HG02943 (cell line): ENCODE data around the gene TRIM10.
"Not testable (repeated sequence)": the region's sequence is repeated elsewhere in the genome, so short reads cannot be mapped to it uniquely, and the experiment has no call there.

ENCODE experiments used
- ATAC-seq: cut with Tn5 transposase; IDR thresholded peaks from one replicate; pipeline ENCODE4 v1.9.1; 2021; ENCODE audit warnings: mild to moderate bottlenecking, low read depth, moderate library complexity; ENCODE audit not compliant: unreplicated experiment

Gene TRIM10

DNA sequence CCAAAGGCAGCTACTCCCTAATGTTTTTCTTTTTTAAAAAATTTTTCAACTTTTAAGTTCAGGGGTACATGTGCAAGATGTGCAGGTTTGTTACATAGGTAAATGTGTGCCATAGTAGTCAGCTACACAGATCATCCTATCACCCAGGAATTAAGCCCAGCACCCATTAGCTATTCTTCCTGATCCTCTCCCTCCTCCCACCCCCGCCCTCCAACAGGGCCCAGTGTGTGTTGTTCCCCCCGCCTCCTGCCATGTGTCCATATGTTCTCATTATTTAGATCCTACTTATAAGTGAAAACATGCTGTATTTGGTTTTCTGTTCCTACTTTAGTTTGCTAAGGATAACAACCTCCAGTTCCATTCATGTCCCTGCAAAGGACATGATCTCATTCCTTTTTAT lies 14.8 kb upstream of the TRIM10 start:
- ATAC-seq = no peak

DNA sequence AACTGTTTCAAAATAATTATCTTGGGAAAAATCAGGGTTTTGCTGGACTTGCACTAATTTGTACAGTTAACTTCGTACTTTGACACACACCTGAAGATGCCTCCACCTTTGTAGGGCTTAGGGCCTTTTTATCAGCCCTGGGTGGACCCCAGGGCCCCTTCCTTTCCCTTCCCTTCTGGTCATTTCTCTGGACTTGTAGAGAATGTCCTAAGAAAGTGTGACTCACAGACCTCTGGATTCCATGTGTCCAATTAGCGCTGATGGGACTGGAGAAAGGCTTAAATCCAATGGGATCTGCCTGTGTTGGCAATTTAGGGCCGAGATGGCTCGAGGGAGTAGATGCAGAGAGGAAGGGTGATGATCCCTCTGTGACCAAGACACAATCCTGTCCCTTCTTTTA lies 11.7 kb upstream of the TRIM10 start:
- ATAC-seq = no peak

- no peak for ATAC-seq
These were observed 10.9 kb upstream of the TRIM10 start for GRCh38 chr6:30171677-30172471.

- no peak for ATAC-seq
These were observed 8.9 kb upstream of the TRIM10 start for GRCh38 chr6:30169658-30170614.

DNA sequence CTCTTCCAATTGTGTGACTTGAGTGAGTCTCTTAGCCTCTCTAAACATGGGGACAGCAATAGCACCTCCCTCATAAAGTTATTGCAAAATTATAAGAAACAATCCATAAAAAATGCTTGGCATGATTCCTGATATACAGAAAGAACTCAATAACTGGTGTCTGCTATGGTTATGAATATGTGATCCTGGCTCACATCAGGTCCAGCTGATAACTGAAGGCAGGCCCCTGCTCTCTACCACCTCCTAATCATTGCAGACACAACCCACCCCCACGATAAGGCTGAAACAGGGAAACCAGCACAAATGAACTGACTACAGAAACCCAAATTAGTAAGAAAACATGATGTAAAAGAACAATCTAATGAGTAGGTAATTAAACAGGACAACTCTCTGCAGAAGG lies 7.7 kb upstream of the TRIM10 start:
- ATAC-seq = no peak

GRCh38 chr6:30167101-30167500 lies 6.1 kb upstream of the TRIM10 start:
- no peak for ATAC-seq

DNA sequence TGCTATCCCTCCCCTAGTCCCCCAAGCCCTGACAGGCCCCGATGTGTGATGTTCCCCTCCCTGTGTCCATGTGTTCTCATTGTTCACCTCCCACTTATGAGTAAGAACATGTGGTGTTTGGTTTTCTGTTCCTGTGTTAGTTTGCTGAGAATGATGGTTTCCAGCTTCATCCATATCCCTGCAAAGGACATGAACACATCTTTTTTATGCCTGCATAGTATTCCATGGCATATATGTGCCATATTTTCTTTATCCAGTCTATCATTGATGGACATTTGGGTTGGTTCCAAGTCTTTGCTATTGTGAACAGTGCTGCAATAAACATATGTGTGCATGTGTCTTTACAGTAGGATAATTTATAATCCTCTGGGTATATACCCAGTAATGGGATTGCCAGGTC lies 4.2 kb upstream of the TRIM10 start:
- ATAC-seq = not testable (repeated sequence)

DNA sequence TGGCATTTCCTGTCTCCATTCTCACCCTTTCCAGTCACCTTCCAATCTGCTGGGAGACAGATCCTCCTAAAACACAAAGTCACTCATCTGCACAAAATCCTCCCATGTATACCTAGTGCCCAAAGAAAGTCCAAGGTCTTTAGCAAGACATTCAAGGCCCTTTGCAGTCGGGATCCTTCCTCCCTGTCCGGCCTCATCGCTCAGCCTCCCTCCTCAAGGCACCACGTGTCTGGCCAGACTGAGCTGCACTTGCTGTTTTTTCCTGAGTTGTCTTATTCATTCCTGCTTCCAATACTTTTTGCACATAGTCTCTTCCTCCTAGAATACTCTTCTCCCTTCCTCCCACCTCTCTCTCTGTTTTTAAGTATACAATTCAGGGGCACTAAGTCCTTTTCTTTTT lies 3.7 kb upstream of the TRIM10 start:
- ATAC-seq = no peak

- ATAC-seq = no peak
These were observed 3.1 kb upstream of the TRIM10 start for GRCh38 chr6:30163918-30164654.

DNA sequence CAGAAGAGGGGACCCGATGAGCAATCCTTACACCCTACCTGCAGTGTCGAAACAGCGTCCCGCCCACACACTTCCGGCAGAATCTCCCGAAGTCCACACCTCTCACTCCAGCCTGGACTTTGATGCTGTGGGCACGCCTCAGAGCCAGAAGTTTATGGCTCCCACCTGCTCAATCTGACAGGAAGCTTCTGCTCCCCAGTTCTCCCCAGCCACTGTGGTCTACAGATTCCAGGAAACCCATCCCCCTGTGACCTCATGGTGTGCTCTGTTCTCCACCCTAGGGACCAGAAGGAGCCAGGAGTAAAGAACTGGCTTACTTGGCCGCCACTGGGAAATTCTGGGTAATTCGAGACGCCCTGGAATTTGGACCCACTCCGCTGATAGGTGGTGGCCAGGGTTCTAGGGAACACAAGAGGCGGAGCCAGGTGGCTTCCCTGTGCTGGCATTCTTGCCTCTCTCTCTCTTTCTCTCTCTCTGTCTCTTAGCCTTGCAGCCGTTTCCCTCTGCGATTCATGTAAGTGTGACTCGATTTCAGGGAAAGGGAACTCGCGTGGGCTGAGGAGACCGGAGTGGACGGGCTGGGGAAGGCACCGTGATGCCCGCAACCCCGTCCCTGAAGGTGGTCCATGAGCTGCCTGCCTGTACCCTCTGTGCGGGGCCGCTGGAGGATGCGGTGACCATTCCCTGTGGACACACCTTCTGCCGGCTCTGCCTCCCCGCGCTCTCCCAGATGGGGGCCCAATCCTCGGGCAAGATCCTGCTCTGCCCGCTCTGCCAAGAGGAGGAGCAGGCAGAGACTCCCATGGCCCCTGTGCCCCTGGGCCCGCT lies 2.3 kb upstream of the TRIM10 start, which contains the start of gene TRIM15:
TSS of gene TRIM15 (plus strand) at position 457 of the 828 bp plus-strand sequence. CDS start at position 596, 139 bp downstream.
- ATAC-seq = no peak

DNA sequence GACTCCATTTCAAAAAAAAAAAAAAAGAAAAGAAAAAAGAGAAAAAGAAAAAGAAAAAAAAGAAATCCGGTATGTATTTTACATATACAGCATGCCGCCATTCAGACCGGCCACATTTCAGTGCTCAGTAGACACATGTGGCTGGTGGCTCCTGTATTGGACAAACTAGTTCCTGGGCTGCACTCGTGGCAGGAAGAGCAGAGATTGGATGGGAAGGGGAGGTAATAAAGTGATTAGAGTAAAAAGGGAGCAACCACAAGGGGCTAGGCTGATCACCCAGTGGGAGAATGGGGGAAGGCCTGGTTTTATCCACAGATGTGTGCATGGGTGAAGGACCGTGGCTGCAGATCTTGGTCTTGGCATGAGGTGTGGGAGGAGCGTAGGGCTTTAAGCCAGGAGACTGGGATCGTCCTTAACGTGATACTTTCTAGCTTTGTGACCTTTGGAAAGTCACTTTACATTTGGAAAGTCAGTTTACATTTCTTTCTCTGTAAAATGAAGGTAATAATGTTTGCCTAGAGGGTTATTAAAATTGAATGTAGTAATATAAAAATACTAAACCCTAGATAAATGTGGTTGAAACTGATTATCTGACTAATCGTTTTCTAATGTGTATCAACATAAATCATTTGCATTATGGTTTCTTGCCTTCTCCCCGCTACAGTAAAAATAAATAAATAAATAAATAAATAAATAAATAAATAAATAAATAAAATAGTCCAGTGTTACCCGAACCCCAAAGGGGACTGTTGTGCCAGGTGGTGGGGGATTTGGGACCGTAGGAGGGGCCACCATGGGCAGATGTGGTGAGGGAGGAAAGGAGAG lies 1.5 kb upstream of the TRIM10 start:
- ATAC-seq = no peak

- ATAC-seq = no peak
These were observed 815 bp downstream of the TRIM10 start for GRCh38 chr6:30160008-30160784.

DNA sequence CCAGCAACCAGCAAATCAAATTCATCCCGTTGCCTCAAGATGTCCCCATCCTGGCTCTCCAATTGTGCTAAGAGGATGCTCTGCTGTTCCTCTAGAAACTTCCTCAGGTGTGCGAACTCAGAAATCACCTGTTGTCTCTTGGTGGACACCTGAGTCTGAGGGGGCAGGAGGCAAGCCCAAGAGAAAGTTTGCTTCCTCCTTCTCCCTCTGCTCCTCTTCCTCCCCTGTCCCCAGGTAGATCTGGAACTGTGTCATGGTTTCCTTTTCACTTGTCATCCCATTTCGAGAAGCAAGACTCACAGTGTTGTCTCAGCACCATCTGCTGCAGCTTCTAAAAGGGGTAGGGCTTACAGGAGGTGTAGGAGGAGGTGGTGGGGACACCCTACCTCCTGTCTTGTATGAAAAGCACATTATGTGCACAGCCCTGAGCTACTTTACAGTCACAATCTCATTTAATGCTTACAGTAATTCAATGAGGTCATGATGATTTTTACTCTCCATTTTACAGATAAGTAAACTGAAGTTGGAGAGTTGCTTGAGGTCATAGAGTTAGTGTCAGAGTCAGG lies 2.5 kb downstream of the TRIM10 start:
- ATAC-seq = no peak

DNA sequence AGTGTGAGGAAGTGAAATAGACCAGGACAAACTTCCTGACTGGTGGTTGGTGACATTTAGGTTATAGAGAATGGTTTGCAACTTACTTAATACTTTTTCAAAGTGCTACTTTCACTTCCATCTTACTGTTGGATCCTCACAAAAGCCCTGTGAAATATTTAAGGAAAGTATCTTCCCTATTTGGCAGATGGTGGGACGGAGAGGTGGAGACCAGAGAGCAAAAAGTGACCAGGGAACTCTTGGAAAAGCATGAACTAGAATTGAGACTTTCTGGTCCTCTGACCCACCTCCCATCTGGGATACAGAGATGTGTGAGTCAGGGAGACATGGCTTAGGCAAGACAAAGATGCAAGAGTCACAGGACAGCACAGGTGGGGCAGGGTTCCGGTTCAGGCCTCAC lies 3.0 kb downstream of the TRIM10 start:
- no peak for ATAC-seq

DNA sequence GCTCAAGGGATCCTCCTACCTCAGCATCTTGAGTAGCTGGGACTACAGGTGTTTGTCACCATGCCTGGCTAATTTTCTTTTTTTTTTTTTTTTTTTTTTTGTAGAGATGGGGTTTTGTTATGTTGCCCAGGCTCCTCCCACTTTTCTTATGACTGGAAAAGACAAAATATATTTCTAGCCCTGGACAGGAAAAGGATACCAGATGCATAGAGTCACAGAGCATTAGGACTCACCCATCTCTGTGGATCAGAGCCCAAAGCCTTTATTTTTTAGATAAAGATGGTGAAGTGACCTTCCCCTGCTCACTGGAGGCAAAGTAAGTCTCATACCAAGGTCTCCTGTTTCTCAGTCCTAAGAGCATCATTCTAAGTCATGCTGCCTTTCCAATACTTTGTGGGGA lies 3.4 kb downstream of the TRIM10 start:
- no peak for ATAC-seq

- ATAC-seq = no peak
These were observed 4.2 kb downstream of the TRIM10 start for GRCh38 chr6:30156774-30157173.

DNA sequence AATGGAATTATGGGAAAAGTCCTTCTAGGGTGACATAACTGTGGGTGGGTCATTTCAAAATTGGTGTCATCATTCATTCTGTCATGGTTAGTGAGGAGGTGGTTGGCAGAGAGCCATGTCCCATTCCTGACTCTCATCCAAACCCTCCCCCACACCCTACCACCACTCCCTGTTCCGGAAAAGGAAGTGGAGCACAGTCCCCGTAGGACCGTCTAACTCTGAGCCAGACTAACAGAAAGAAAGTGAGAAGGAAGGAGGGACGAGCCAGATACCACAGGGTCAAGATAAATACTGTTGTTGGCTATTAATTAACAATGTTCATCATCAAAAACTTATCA lies 4.8 kb downstream of the TRIM10 start:
- no peak for ATAC-seq
